LNCaP clone FGC (cell line): ENCODE results near the gene HRK.

Experiments
- DNase-seq: peaks from one replicate; pipeline ENCODE4 v3.0.0-alpha.2; 2011; ENCODE audit warnings: low read depth
- H3K4me3 ChIP-seq: 2 replicates; pipeline ENCODE4 v1.5.1; 2011; ENCODE audit warnings: mild to moderate bottlenecking, low read depth, low read length, control low read depth
- CTCF ChIP-seq: IDR thresholded peaks from 2 replicates; pipeline ENCODE4 v1.5.1; 2012; ENCODE audit warnings: mild to moderate bottlenecking; ENCODE audit not compliant: control insufficient read depth, insufficient read depth; ENCODE audit errors: extremely low read depth

The HRK gene

GRCh38 chr12:116860263-116860662 lies 21.0 kb downstream of the HRK start:
- H3K4me3 ChIP-seq: no peak overlapping the region

GRCh38 chr12:116859079-116859478 lies 22.2 kb downstream of the HRK start:
- TF ChIP-seq CTCF: no peak
- no peak overlapping the region for H3K4me3 ChIP-seq
- no peak for DNase-seq

More at GRCh38 chr12:116860263-116860662, 21.0 kb downstream of the HRK start:
- DNase-seq: no peak
- TF ChIP-seq CTCF: no peak

GRCh38 chr12:116856729-116857128 lies 24.5 kb downstream of the HRK start:
- no peak for TF ChIP-seq CTCF
- H3K4me3 ChIP-seq: no peak overlapping the region
- DNase-seq: no peak

GRCh38 chr12:116855744-116856470 lies 25.3 kb downstream of the HRK start:
- no peak for TF ChIP-seq CTCF
- no peak for DNase-seq
- H3K4me3 ChIP-seq: no peak overlapping the region

GRCh38 chr12:116853507-116853906 lies 27.7 kb downstream of the HRK start:
- no peak overlapping the region for H3K4me3 ChIP-seq
- DNase-seq: no peak
- TF ChIP-seq CTCF: no peak

- no peak for DNase-seq
- no peak for TF ChIP-seq CTCF
- H3K4me3 ChIP-seq: no peak overlapping the region
These were observed 28.9 kb downstream of the HRK start for GRCh38 chr12:116852303-116852702.

- H3K4me3 ChIP-seq: no peak overlapping the region
- DNase-seq: no peak
- TF ChIP-seq CTCF: no peak
These were observed 32.0 kb downstream of the HRK start for GRCh38 chr12:116849216-116849615.
